Fibroblast of lung (primary cell): ENCODE data around the gene C6orf141.

Source experiments
- CTCF ChIP-seq, 2 donors: IDR thresholded peaks in 1 of 2; conservative IDR thresholded peaks in 1 of 2; 1 replicate in 1 of 2; 2 replicates in 1 of 2; pipeline ENCODE4 v1.5.1; 2011 to 2012; ENCODE audit warnings: low read length in 2 of 2, control low read depth in 1 of 2, inconsistent platforms in 1 of 2, low read depth in 1 of 2, mild to moderate bottlenecking in 1 of 2
- EZH2 ChIP-seq: IDR thresholded peaks from 2 replicates; pipeline ENCODE4 v1.5.1; 2012; ENCODE audit warnings: low read length, control low read depth, mild to moderate bottlenecking; ENCODE audit errors: missing control alignments

- TF ChIP-seq EZH2 (no peak), CTCF (conservative IDR thresholded peaks at IDR 0.05 in 1 of 2, IDR thresholded peaks at IDR 0.05 in 1 of 2; ENCODE audit: low read depth in 1 of 2, low read length in 2 of 2) (no peak)
These were observed 23.9 kb upstream of the C6orf141 start for GRCh38 chr6:49526598-49526997.
